Inflammatory macrophage (primary cell): Measurements from ENCODE around the gene SFMBT2.

Experiments
- DNase-seq, 2 donors: peaks; one replicate each; pipeline ENCODE4 v3.0.0-alpha.2; 2020 to 2022

SFMBT2 gene

GRCh38 chr10:7293378-7293920, 117.4 kb downstream of the SFMBT2 start:
- DNase-seq = no peak

GRCh38 chr10:7291487-7292270, 119.2 kb downstream of the SFMBT2 start:
- no peak for DNase-seq

GRCh38 chr10:7288060-7288690, 122.7 kb downstream of the SFMBT2 start:
- no peak for DNase-seq

GRCh38 chr10:7287377-7287776, 123.5 kb downstream of the SFMBT2 start:
- DNase-seq = peak in 1 of 2 donors; percentile 7

GRCh38 chr10:7285522-7286322, 125.1 kb downstream of the SFMBT2 start:
- DNase-seq = peak; percentile 18 to 31

GRCh38 chr10:7283246-7283645, 127.6 kb downstream of the SFMBT2 start:
- no peak for DNase-seq

GRCh38 chr10:7282457-7282856, 128.4 kb downstream of the SFMBT2 start:
- no peak for DNase-seq

GRCh38 chr10:7281429-7281828, 129.4 kb downstream of the SFMBT2 start:
- DNase-seq = no peak

GRCh38 chr10:7279303-7279702, 131.5 kb downstream of the SFMBT2 start:
- DNase-seq = no peak

GRCh38 chr10:7277867-7278266, 133.0 kb downstream of the SFMBT2 start:
- no peak for DNase-seq

GRCh38 chr10:7277432-7277831, 133.4 kb downstream of the SFMBT2 start:
- no peak for DNase-seq

GRCh38 chr10:7275761-7276440, 134.9 kb downstream of the SFMBT2 start:
- DNase-seq = peak in 1 of 2 donors; percentile 22

- peak; percentile 22 to 52 for DNase-seq
Observed at GRCh38 chr10:7274293-7274692, 136.5 kb downstream of the SFMBT2 start.

GRCh38 chr10:7272008-7272407, 138.8 kb downstream of the SFMBT2 start:
- DNase-seq = no peak

GRCh38 chr10:7269988-7270387, 140.8 kb downstream of the SFMBT2 start:
- no peak for DNase-seq

- no peak for DNase-seq
Observed at GRCh38 chr10:7267142-7267541, 143.7 kb downstream of the SFMBT2 start.

- peak; percentile 31 to 33 for DNase-seq
Observed at GRCh38 chr10:7265396-7266123, 145.3 kb downstream of the SFMBT2 start.

- DNase-seq = no peak
Observed at GRCh38 chr10:7264313-7264756, 146.5 kb downstream of the SFMBT2 start.

GRCh38 chr10:7263616-7264015, 147.2 kb downstream of the SFMBT2 start:
- no peak for DNase-seq

GRCh38 chr10:7261351-7261750, 149.5 kb downstream of the SFMBT2 start:
- no peak for DNase-seq

- DNase-seq = no peak
Observed at GRCh38 chr10:7260912-7261311, 149.9 kb downstream of the SFMBT2 start.
